GM19324 (cell line): Measurements from ENCODE around the gene RHBDL2.
"Not testable (repeated sequence)": the region's sequence is repeated elsewhere in the genome, so short reads cannot be mapped to it uniquely, and the experiment has no call there.

Source experiments
- ATAC-seq: cut with Tn5 transposase; IDR thresholded peaks from one replicate; pipeline ENCODE4 v1.9.1; 2021; ENCODE audit warnings: mild to moderate bottlenecking, moderate library complexity; ENCODE audit not compliant: unreplicated experiment, low FRiP score

RHBDL2 gene

DNA sequence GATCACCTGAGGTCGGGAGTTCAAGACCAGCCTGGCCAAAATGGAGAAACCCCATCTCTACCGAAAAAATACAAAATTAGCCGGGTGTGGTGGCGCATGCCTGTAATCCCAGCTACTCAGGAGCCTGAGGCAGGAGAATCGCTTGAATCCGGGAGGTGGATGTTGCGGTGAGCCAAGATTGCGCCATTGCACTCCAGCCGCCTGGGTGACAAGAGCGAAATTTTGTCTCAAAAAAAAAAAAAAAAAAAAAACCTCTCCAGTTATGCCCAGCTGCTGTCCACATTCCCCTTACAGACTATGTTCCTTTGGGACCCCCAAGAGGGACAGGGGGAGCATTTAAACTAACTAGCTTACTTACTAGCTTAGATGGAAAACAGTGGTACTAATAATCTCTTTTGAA is 105.3 kb downstream of the RHBDL2 start:
- ATAC-seq, result not testable (repeated sequence)
